Liver (tissue), 9 donors: Measurements from ENCODE around the gene TSHZ3. TPM values are rescaled to one million over a fixed set of nuclear protein-coding genes. Genes with fewer than 3 reads are reported as not detected.

Experiments used
- DNase-seq: peaks from one replicate; pipeline ENCODE4 v3.0.0-alpha.2; 2017; ENCODE audit warnings: low spot score
- H3K27ac ChIP-seq, 2 donors: one replicate each; pipeline ENCODE4 v1.7.0; 2013; ENCODE audit warnings: inconsistent platforms in 2 of 2, low read length in 2 of 2, control low read depth in 1 of 2, low read depth in 1 of 2, mild to moderate bottlenecking in 1 of 2
- H3K27me3 ChIP-seq, 4 donors: one replicate each; pipeline versions ENCODE4 v1.6.1 to v1.7.0; 2013; ENCODE audit warnings: low read length in 3 of 4, inconsistent platforms in 1 of 4, mild to moderate bottlenecking in 1 of 4, moderate library complexity in 1 of 4; ENCODE audit not compliant: control insufficient read depth in 4 of 4, insufficient read depth in 4 of 4
- H3K36me3 ChIP-seq, 4 donors: one replicate each; pipeline versions ENCODE4 v1.6.1 to v1.7.0; 2013; ENCODE audit warnings: low read length in 3 of 4, mild to moderate bottlenecking in 3 of 4, low read depth in 1 of 4, moderate library complexity in 1 of 4; ENCODE audit not compliant: control insufficient read depth in 4 of 4, insufficient read depth in 3 of 4
- H3K4me1 ChIP-seq, 4 donors: one replicate each; pipeline versions ENCODE4 v1.6.1 to v1.7.0; 2013; ENCODE audit warnings: low read length in 3 of 4, mild to moderate bottlenecking in 3 of 4, moderate library complexity in 1 of 4; ENCODE audit not compliant: control insufficient read depth in 4 of 4, insufficient read depth in 4 of 4
- H3K4me3 ChIP-seq, 3 donors: one replicate each; pipeline versions ENCODE4 v1.6.1 to v1.7.0; 2013; ENCODE audit warnings: low read length in 3 of 3, control low read depth in 1 of 3, low read depth in 1 of 3, mild to moderate bottlenecking in 1 of 3
- H3K9ac ChIP-seq, 2 donors: one replicate each; pipeline ENCODE4 v1.7.0; 2013; ENCODE audit warnings: low read length in 2 of 2, mild to moderate bottlenecking in 2 of 2, moderate library complexity in 2 of 2, control low read depth in 1 of 2, low read depth in 1 of 2
- H3K9me3 ChIP-seq, 4 donors: one replicate each; pipeline versions ENCODE4 v1.6.1 to v1.7.0; 2013; ENCODE audit warnings: low read length in 3 of 4; ENCODE audit not compliant: control insufficient read depth in 4 of 4
- EGR1 ChIP-seq, 2 donors: IDR thresholded peaks; 2 replicates each; pipeline ENCODE4 v1.6.1; 2016 to 2018; ENCODE audit warnings: antibody characterized with exemption in 2 of 2, low read depth in 2 of 2
- FOXA1 ChIP-seq: IDR thresholded peaks from 2 replicates; pipeline ENCODE4 v1.6.1; 2016; ENCODE audit warnings: antibody characterized with exemption
- FOXA2 ChIP-seq: IDR thresholded peaks from 2 replicates; pipeline ENCODE4 v1.6.1; 2016; ENCODE audit warnings: antibody characterized with exemption
- GABPA ChIP-seq, 2 donors: IDR thresholded peaks in 1 of 2; conservative IDR thresholded peaks in 1 of 2; 2 replicates each; pipeline ENCODE4 v1.6.1; 2016; ENCODE audit warnings: antibody characterized with exemption in 2 of 2, mild to moderate bottlenecking in 1 of 2, moderate library complexity in 1 of 2
- HNF4A ChIP-seq, 2 donors: conservative IDR thresholded peaks; 2 replicates each; pipeline ENCODE4 v1.6.1; 2016; ENCODE audit warnings: antibody characterized with exemption in 2 of 2, mild to moderate bottlenecking in 2 of 2
- HNF4G ChIP-seq: IDR thresholded peaks from 2 replicates; pipeline ENCODE4 v1.6.1; 2016; ENCODE audit warnings: antibody characterized with exemption
- JUND ChIP-seq, 2 donors: IDR thresholded peaks; 2 replicates each; pipeline ENCODE4 v1.6.1; 2016; ENCODE audit warnings: antibody characterized with exemption in 2 of 2
- NR2F2 ChIP-seq: IDR thresholded peaks from 2 replicates; pipeline ENCODE4 v1.6.1; 2016; ENCODE audit warnings: antibody characterized with exemption
- RAD21 ChIP-seq, 2 donors: IDR thresholded peaks; 2 replicates each; pipeline ENCODE4 v1.6.1; 2016; ENCODE audit warnings: antibody characterized with exemption in 2 of 2, mild to moderate bottlenecking in 2 of 2
- REST ChIP-seq: IDR thresholded peaks from 2 replicates; pipeline ENCODE4 v1.6.1; 2016; ENCODE audit warnings: antibody characterized with exemption, mild to moderate bottlenecking
- RXRA ChIP-seq, 2 donors: IDR thresholded peaks; 2 replicates each; pipeline ENCODE4 v1.6.1; 2017 to 2018; ENCODE audit warnings: antibody characterized with exemption in 2 of 2, mild to moderate bottlenecking in 1 of 2
- SP1 ChIP-seq: IDR thresholded peaks from 2 replicates; pipeline ENCODE4 v1.6.1; 2018; ENCODE audit warnings: antibody characterized with exemption, mild to moderate bottlenecking
- TAF1 ChIP-seq: conservative IDR thresholded peaks from 2 replicates; pipeline ENCODE4 v1.6.1; 2016; ENCODE audit warnings: antibody characterized with exemption, mild to moderate bottlenecking
- YY1 ChIP-seq: IDR thresholded peaks from 2 replicates; pipeline ENCODE4 v1.6.1; 2016; ENCODE audit warnings: antibody characterized with exemption, mild to moderate bottlenecking
- WGBS: extraction: QIAGEN DNeasy Blood & Tissue Kit; methylation state at CpG from one replicate; pipeline ENCODE4 v1.1.7; 2013; 5-methylcytosine and 5-hydroxymethylcytosine counted together
- polyA plus RNA-seq, 2 donors: library from polyadenylated mRNA; stranded (reverse) in 1 of 2; unstranded in 1 of 2; fragments of 200-250 nt in 1 of 2; fragments of >200 nt in 1 of 2; fragmentation: Nextera tagmentation in 1 of 2; extraction: Ambion mirVana in 1 of 2; gene quantifications; one replicate each; pipeline versions ENCODE4 v1.2.1 to v1.2.3, GENCODE V29; 2013 to 2015
- total RNA-seq, 2 donors: library from RNA; depleted of rRNA; stranded (reverse); fragments of >200 nt; gene quantifications; one replicate each; pipeline ENCODE4 v1.2.3, GENCODE V29; 2014
- TF ChIP-seq, protein P1 (sequence below): fragments of 150-350 bp; IDR thresholded peaks from 2 replicates; pipeline ENCODE4 v1.5.1; 2017; ENCODE audit warnings: improper control_type of control experiment, low read depth, low read length; ENCODE audit not compliant: missing input control
- TF ChIP-seq, protein P2 (sequence below): IDR thresholded peaks from 2 replicates; pipeline ENCODE4 v1.6.1; 2016; ENCODE audit warnings: antibody characterized with exemption
- TF ChIP-seq, protein P3 (sequence below): IDR thresholded peaks from 2 replicates; pipeline ENCODE4 v1.6.1; 2016; ENCODE audit warnings: antibody characterized with exemption
- donor health status: healthy.
- donor health status: healthy.
- donor health status: healthy.
- donor health status: healthy.
- donor health status: healthy.

Gene TSHZ3
- total and polyA plus RNA-seq, 4 donors: 0.42 to 3.3 (median 0.68) TPM

GRCh38 chr19:31344403-31344802 lies 4.8 kb downstream of the TSHZ3 start:
- Histone ChIP-seq H3K36me3 (no peaks in the 10 kb centered on the region), H3K4me1 (peaks cover 0 to 11% (median 3%) of the 10 kb centered on the region in 4 donors), H3K9me3 (no peaks in the 10 kb centered on the region), H3K27me3 (peaks cover 2 to 10% (median 4%) of the 10 kb centered on the region in 4 donors), H3K9ac (no peak overlapping the region), H3K4me3 (no peak overlapping the region), H3K27ac (no peak overlapping the region)
- TF ChIP-seq, protein P1, sequence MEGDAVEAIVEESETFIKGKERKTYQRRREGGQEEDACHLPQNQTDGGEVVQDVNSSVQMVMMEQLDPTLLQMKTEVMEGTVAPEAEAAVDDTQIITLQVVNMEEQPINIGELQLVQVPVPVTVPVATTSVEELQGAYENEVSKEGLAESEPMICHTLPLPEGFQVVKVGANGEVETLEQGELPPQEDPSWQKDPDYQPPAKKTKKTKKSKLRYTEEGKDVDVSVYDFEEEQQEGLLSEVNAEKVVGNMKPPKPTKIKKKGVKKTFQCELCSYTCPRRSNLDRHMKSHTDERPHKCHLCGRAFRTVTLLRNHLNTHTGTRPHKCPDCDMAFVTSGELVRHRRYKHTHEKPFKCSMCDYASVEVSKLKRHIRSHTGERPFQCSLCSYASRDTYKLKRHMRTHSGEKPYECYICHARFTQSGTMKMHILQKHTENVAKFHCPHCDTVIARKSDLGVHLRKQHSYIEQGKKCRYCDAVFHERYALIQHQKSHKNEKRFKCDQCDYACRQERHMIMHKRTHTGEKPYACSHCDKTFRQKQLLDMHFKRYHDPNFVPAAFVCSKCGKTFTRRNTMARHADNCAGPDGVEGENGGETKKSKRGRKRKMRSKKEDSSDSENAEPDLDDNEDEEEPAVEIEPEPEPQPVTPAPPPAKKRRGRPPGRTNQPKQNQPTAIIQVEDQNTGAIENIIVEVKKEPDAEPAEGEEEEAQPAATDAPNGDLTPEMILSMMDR: no peak
- TF ChIP-seq EGR1 (IDR thresholded peaks at IDR 0.05; ENCODE audit: low read depth in 2 of 2) (no peak), SP1 (no peak), JUND (IDR thresholded peaks at IDR 0.05) (no peak), FOXA1 (no peak), GABPA (IDR thresholded peaks at IDR 0.05 in 1 of 2, conservative IDR thresholded peaks at IDR 0.05 in 1 of 2) (no peak), FOXA2 (no peak), HNF4A (conservative IDR thresholded peaks at IDR 0.05) (no peak), RAD21 (IDR thresholded peaks at IDR 0.05) (no peak), RXRA (IDR thresholded peaks at IDR 0.05) (no peak), REST (no peak), HNF4G (no peak), TAF1 (no peak), NR2F2 (no peak), YY1 (no peak)
- TF ChIP-seq, protein P2, sequence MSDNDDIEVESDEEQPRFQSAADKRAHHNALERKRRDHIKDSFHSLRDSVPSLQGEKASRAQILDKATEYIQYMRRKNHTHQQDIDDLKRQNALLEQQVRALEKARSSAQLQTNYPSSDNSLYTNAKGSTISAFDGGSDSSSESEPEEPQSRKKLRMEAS: no peak
- TF ChIP-seq, protein P3, sequence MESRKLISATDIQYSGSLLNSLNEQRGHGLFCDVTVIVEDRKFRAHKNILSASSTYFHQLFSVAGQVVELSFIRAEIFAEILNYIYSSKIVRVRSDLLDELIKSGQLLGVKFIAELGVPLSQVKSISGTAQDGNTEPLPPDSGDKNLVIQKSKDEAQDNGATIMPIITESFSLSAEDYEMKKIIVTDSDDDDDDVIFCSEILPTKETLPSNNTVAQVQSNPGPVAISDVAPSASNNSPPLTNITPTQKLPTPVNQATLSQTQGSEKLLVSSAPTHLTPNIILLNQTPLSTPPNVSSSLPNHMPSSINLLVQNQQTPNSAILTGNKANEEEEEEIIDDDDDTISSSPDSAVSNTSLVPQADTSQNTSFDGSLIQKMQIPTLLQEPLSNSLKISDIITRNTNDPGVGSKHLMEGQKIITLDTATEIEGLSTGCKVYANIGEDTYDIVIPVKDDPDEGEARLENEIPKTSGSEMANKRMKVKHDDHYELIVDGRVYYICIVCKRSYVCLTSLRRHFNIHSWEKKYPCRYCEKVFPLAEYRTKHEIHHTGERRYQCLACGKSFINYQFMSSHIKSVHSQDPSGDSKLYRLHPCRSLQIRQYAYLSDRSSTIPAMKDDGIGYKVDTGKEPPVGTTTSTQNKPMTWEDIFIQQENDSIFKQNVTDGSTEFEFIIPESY: no peak
- 44% methylated on average over 9 of the region's 9 CpGs for WGBS
- DNase-seq: no peak

DNA sequence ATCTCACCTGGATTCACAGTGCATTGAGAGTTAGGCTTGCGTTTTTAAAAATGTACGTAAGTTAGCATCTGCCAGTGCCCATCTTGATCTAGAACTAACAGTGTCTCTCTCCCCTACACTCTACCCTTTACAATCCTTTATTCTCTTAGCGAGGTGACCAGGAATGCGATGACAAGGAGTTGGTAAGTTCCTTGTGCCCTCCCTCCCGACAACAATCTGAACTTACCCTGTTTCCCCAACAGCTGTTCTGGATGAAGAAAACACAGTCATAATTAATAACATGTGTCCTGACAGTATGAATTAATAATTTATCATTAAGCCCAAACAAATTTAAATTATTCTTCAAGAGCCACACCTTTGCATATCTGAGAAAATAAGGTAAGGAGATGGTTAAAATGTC lies 6.3 kb downstream of the TSHZ3 start:
- Histone ChIP-seq H3K4me1 (peaks cover 0 to 3% (median 0%) of the 10 kb centered on the region in 4 donors), H3K27ac (no peak overlapping the region), H3K36me3 (no peaks in the 10 kb centered on the region), H3K9me3 (no peaks in the 10 kb centered on the region), H3K27me3 (peaks cover 0 to 8% (median 3%) of the 10 kb centered on the region in 4 donors), H3K4me3 (no peak overlapping the region), H3K9ac (no peak overlapping the region)
- WGBS: 79% methylated on average over 5 of the region's 5 CpGs
- DNase-seq: no peak
- TF ChIP-seq GABPA (IDR thresholded peaks at IDR 0.05 in 1 of 2, conservative IDR thresholded peaks at IDR 0.05 in 1 of 2) (no peak), NR2F2 (no peak), HNF4G (no peak)
- TF ChIP-seq, protein P3: no peak
